D721Med (cell line): Measurements from ENCODE around the gene PHACTR1.

Source experiments
- DNase-seq: peaks from one replicate; pipeline ENCODE4 v3.0.0; 2011; ENCODE audit warnings: low spot score; ENCODE audit not compliant: insufficient read length
- FAIRE-seq: peaks from 2 replicates; lab custom pipeline; 2011; peaks lifted over from hg19 to GRCh38; lab: Jason Lieb, UNC
- CTCF ChIP-seq: IDR thresholded peaks from 2 replicates; pipeline ENCODE4 v1.5.1; 2012; ENCODE audit warnings: mild to moderate bottlenecking, control low read depth; ENCODE audit not compliant: insufficient read depth; ENCODE audit errors: missing control alignments

PHACTR1 gene

GRCh38 chr6:13280254-13280653, 563.7 kb downstream of the PHACTR1 start:
- DNase-seq, result no peak
- no peak for TF ChIP-seq CTCF

GRCh38 chr6:13281686-13282085, 565.1 kb downstream of the PHACTR1 start:
- TF ChIP-seq CTCF, result no peak
- no peak for DNase-seq
- no peak for FAIRE-seq

More at GRCh38 chr6:13280254-13280653, 563.7 kb downstream of the PHACTR1 start:
- FAIRE-seq, result no peak

GRCh38 chr6:13282393-13283069, 566.0 kb downstream of the PHACTR1 start:
- no peak for FAIRE-seq
- no peak for TF ChIP-seq CTCF

GRCh38 chr6:13283331-13283730, 566.8 kb downstream of the PHACTR1 start:
- no peak for TF ChIP-seq CTCF
- no peak for FAIRE-seq
- DNase-seq, result no peak

More at GRCh38 chr6:13282393-13283069, 566.0 kb downstream of the PHACTR1 start:
- DNase-seq, result no peak

GRCh38 chr6:13284646-13285045, 568.1 kb downstream of the PHACTR1 start:
- DNase-seq, result no peak
- TF ChIP-seq CTCF, result no peak
- no peak for FAIRE-seq

GRCh38 chr6:13285705-13286104, 569.1 kb downstream of the PHACTR1 start:
- no peak for TF ChIP-seq CTCF
- DNase-seq (no peak), FAIRE-seq (no peak)

GRCh38 chr6:13286181-13286580, 569.6 kb downstream of the PHACTR1 start:
- DNase-seq, result no peak
- FAIRE-seq, result no peak
- no peak for TF ChIP-seq CTCF
